GM21360 (cell line): Measurements from ENCODE around the gene TSPYL6.

Source experiments
- ATAC-seq: cut with Tn5 transposase; IDR thresholded peaks from one replicate; pipeline ENCODE4 v1.9.1; 2021; ENCODE audit warnings: mild to moderate bottlenecking, moderate library complexity; ENCODE audit not compliant: unreplicated experiment

Gene TSPYL6

DNA sequence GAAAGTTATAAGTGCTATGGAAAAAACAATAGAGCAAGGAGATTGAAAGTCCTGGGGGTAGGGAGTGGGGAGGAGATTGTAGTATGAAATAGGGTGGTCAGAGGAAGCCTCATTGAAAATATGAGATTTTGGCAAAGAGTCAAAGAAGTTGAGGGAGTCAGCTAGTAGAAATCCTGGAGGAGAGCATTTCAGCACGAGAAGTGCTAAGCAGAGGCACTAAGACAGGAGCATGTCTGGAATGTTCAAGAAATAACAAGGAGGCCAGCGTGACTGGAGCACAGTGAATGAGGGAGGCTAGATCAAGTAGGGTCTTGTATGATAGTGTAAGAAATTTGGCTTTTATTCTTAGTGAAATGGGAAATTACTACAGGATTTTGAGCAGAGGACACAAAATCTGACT, 2.1 kb upstream of the TSPYL6 start:
- no peak for ATAC-seq

DNA sequence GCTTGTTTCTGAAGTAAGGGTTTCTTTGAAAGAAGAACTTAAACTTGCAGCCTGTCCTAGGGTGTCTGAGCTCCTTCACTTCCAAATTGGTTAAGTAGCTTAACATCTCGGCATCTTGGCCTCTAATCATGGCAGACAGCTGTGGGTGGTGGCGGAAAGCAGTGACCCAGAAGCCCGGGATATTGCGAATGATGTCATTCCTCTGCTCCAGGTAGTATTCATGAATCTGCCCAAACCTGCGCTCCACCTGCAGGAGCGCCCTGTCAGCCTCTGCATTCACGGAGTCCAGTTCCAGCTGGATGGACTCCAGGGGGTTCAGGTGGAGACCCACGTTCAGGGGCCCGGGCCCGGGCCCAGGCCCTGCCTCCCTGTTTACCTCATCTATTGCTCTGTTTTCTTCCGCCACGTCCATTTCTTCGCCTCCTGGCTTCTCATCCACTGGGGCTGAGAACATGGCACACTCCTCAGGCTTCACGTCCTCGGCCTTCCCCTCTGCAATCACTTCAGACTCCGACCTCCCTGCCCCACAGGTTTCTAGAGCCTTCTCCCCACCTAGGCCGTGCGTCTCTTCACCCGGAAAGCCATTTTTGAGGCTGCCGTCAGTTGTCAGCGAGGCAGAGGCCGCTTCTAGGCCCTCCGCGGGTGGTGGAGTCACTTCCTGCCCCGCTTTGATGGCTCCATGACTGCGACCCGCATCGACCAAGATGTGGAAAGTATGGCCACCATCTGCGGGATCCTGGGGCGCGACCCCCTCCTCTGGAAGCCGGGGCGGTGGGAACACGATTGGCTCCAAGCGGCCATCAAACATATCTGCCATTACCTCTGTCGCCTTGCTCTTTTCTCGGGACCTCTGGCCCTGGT, 569 bp downstream of the TSPYL6 start:
- no peak for ATAC-seq

DNA sequence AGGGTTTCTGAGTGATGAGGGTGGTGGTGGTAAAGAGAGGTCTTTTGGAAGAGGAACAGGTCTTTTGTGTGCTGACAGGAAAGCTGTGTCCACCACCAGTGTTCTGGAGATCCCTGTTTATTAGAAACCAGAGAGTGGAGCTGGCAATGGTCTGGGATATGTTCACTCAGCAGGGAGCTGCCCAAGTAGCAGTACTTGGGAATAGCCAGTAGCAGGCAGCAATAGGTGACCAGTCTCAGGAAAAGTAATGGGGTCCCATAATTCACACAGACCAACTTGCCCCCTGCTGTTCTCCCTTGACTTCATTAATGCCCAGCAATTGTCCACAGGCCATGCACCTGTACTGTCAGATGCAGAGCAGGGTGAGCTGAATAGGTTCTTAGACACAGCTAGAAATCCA, 1.8 kb downstream of the TSPYL6 start:
- ATAC-seq = no peak

DNA sequence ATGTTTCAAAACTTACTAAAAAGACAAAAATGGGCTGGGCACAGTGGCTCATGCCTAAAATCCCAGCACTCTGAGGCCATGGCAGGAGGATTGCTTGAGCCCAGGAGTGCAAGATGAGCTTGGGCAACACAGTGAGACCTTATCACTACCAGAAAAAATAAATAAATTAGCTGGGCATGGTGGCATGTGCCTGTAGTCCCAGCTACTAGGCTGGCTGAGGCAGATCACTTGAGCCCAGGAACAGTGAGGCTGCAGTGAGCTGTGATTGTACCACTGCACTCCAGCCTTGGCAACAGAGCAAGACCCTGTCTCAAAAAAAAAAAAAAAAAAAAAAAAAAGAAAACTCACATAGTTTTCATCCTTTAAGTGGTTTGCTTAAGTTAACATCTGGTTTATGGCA, 6.4 kb downstream of the TSPYL6 start:
- no peak for ATAC-seq

- no peak for ATAC-seq
Measured at GRCh38 chr2:54247115-54247514, 8.9 kb downstream of the TSPYL6 start.

DNA sequence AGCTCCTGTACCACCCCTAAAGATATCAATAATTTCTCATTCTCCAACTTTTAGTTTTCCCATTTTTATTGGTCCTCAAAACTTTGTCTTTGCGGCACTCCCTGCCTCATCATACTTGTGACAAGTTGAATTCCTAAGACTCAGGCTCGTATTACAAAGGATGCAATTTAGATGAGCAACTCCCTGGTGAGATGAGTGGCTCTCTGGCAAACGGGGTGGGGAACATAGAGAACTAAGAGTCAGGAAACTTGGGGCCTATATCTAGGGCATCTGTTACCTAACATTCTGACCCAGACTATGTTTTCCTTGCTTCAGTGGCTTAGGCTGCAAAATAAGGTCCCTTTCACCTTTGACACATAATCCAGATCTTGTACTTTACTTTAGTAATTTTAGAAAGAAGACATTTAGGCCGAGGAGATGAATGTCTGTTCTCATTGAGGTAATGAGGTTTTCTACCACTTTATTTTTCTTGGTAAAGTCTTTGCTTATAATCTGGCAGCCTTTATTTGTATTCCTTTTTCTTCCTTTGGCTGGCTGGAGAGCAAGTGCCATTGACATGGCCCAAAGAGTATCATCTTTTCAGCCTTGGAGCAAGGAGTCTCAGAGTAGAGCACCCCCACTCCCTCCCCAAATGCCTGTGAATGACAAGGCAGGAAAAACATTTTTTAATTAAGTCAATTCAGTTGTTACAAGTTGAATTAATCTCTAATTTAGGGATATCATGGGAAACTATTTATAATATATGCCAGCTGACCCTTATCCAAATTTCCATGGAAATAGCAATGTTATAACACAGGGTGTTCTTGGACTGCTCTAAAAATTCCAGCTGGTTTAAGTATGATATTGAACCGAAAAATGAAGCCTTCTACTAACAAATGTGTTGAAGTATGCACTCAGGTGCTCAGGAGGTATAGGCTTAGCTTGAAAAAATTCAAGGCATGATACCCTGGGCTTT, 15.2 kb downstream of the TSPYL6 start:
- no peak for ATAC-seq

GRCh38 chr2:54239427-54239826, 16.6 kb downstream of the TSPYL6 start:
- ATAC-seq = no peak

DNA sequence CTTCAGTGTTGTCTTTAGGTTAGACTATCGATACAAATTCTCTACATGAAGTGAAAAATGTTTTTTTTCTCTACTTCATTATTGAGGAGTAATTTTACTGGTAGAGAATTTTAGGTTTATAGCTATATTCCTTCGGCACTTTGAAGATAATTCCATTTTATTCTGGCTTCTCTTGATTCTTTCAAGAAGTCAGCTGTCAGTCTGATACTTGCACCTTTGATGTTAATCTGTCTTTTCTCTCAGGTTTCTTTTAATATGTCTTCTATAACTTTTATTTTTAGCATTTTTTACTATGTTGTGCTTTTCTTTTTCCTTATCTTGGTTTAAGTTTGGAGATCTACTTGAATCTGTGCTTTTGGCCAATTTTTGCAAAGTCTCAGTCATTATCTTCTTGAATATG, 18.6 kb downstream of the TSPYL6 start:
- ATAC-seq = no peak

GRCh38 chr2:54233832-54234649, 22.0 kb downstream of the TSPYL6 start:
- no peak for ATAC-seq

DNA sequence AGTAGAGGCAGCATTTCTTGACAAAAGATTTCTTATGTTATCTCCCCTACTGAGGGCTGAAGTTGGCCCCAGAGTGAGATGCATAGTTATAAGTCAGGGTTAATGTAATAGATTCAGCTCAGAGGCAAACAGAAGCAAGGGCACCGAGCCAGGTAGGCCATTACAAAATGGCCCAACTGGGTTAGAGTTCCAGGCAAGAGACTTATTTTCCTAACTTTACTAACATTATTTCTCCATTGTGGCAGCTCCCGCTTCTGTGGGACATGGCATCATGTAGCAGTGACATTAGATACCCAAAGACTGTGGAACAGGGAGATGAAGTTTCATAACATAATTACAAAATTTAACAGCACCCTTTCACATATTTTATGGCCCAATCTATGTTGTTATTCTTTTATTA, 27.1 kb downstream of the TSPYL6 start:
- ATAC-seq = no peak

DNA sequence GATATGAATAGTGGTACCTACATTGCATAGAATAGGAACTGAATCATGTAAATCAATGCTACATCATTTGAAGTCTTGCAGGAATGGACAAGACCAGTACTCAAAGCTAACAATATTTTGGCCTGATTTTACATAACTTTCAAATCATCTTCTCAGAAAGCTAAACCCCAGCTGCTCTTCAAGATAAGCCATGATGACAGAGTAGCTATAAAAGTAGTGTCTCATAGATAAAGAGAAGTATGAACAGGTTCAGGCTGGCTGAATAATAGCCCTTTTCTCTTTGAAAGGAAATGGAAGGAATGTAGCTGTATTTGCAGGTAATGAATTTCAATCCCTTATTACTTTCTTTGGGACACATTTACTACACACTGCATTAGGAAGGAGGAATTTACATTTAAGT, 28.2 kb downstream of the TSPYL6 start:
- no peak for ATAC-seq

GRCh38 chr2:54226260-54226659, 29.8 kb downstream of the TSPYL6 start:
- ATAC-seq = no peak

DNA sequence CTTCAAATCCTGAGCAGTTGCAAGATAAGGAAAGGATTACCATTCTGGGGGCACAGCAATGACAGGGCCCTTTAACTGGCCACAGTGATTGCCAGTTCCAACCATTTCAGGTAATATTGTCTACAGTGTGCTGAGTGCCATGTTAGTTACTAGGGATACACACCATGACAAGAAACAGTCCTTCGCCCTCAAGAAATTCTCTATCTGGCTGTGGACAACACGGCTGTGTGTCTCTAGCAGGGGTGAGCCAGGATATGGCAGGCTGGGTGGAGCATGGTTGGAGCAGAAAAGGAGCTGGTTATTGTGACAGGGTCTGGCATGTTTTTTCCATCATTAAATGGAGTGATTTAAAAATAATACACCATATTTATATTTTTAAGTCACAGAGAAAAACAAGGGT, 31.0 kb downstream of the TSPYL6 start:
- no peak for ATAC-seq

GRCh38 chr2:54213082-54213481, 42.9 kb downstream of the TSPYL6 start:
- no peak for ATAC-seq

DNA sequence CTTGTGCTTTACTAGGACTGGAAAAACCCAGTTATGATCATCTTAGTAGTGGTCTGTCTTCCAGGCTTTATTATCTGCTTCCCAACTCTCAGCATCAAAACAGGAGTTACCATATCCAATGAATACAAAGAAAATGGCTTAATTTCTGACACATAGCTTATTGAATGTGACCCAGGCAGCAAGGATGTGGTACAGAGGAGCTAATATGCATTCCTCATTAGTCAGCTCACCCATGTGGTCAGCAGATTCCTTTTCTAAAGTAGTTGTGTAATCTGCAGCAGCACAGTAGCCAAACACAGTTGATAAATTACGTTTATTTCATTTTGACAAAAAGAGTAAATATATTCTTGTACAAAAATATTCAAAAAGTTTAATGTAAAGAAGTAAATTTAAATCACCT, 43.6 kb downstream of the TSPYL6 start:
- ATAC-seq = no peak

DNA sequence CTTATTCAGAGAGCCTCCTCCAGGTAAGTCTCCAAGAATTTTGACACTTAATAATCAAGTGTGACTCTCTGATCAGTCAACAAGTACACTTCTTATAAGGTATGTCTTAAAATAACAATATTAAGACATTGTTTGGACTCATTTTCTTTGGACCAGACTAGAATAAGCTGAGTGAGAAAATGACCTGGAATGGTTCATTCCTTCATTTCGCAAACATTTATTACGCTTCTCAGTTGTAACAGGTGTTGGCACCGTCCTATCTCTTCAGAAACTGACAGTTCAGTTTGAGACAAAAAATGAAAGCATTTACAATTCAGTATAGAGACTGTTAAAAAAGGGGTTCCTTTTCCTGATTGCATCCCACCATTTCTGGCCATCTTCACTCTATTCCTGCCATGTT, 46.6 kb downstream of the TSPYL6 start:
- no peak for ATAC-seq

- no peak for ATAC-seq
Measured at GRCh38 chr2:54208364-54209240, 47.4 kb downstream of the TSPYL6 start.

- no peak for ATAC-seq
Measured at GRCh38 chr2:54207666-54208195, 48.3 kb downstream of the TSPYL6 start.

- ATAC-seq = no peak
Measured at GRCh38 chr2:54206596-54206995, 49.4 kb downstream of the TSPYL6 start.

DNA sequence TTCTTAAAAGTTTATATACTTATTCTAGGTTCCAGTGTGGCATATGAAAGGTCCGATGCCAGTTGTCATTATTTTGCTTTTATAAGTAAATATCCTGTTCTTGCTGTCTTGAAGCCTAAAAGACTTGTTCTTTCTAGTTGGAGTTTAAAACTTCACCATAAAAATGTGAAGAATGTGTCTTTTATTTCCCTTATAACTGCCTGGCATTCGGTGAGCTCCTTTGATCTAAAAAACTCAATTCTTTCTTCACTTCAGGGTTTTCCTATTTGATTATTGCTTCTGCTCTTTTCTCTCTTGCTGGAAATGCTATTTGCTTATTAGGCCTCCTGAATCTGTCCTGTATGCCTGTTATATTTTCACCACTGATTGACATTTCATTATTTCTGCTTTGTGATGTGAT, 51.6 kb downstream of the TSPYL6 start:
- no peak for ATAC-seq
